Measurements from ENCODE around the gene CRACR2A. TPM values are rescaled to one million over a fixed set of nuclear protein-coding genes. Genes with fewer than 3 reads are reported as not detected.

Gene CRACR2A
- total and polyA plus RNA-seq, 2 of the 4 experiments (the other 2 are of a cell fraction) = 0.54 to 0.60 TPM

GRCh38 chr12:3631759-3632158, 121.2 kb downstream of the CRACR2A start:
- no peak overlapping the region for H3K4ac ChIP-seq (ENCODE audit: low read depth, low read length)
- H3K36me3 ChIP-seq (ENCODE audit: control insufficient read depth, insufficient read depth, low read length) = no peaks in the 10 kb centered on the region
- H3K56ac ChIP-seq (ENCODE audit: extremely low read depth, insufficient read depth, low read length) = no peak overlapping the region
- ChIA-PET POLR2A (ENCODE audit: unreplicated experiment) (no interaction called here), CTCF (no interaction called here)
- H2BK15ac ChIP-seq (ENCODE audit: low read depth, low read length) = no peak overlapping the region
- no peak overlapping the region for H4K8ac ChIP-seq (ENCODE audit: low read depth in 2 of 2, low read length in 2 of 2)
- H2BK5ac ChIP-seq (ENCODE audit: low read depth, low read length, poor library complexity, severe bottlenecking) = no peak overlapping the region
- H3K14ac ChIP-seq (replicated peaks; ENCODE audit: low read depth, low read length) = no peak overlapping the region
- H3K4me1 ChIP-seq (ENCODE audit: control insufficient read depth, insufficient read depth, low read length) = no peaks in the 10 kb centered on the region
- TF ChIP-seq RAD21 (IDR thresholded peaks at IDR 0.05; ENCODE audit: low read length) = no peak
- no peak for TF ChIP-seq CEBPB (IDR thresholded peaks at IDR 0.05; ENCODE audit: low read depth, low read length)
- TF ChIP-seq RFX5 (IDR thresholded peaks at IDR 0.05; ENCODE audit: low read depth, low read length) = no peak
- TF ChIP-seq MAFK (IDR thresholded peaks at IDR 0.05; ENCODE audit: low read depth, low read length) = no peak
- TF ChIP-seq ELK1 (IDR thresholded peaks at IDR 0.05; ENCODE audit: borderline replicate concordance, low read depth, low read length) = no peak
- TF ChIP-seq BHLHE40 (IDR thresholded peaks at IDR 0.05; ENCODE audit: low read depth, low read length) = no peak
- no peak overlapping the region for H2BK20ac ChIP-seq (ENCODE audit: low read depth, low read length)
- no peak overlapping the region for H3K4me3 ChIP-seq (ENCODE audit: insufficient read depth, low read depth, low read length)
- in situ Hi-C loops (cut with MboI; ENCODE audit: low sequenced_read_pairs) = no loop called here
- dilution Hi-C loops (cut with HindIII; ENCODE audit: low sequenced_read_pairs, unreplicated experiment) = no loop called here
- intact Hi-C loops (cut with micrococcal nuclease) = no loop called here
- no peak overlapping the region for H3K9ac ChIP-seq (ENCODE audit: low read depth, low read length)
- H3K23ac ChIP-seq (ENCODE audit: low read depth, low read length) = no peak overlapping the region
- H3K79me1 ChIP-seq (ENCODE audit: low read depth in 1 of 2, low read length in 2 of 2) = no peaks in the 10 kb centered on the region
- H3K27me3 ChIP-seq (ENCODE audit: control insufficient read depth, insufficient read depth, low read length) = peaks cover 18% of the 10 kb centered on the region
- ATAC-seq (ENCODE audit: low read depth) (no peak), DNase-seq (no peak)
- no peak overlapping the region for H2AK5ac ChIP-seq (ENCODE audit: low read depth, low read length)
- no peaks in the 10 kb centered on the region for H3K9me1 ChIP-seq (ENCODE audit: insufficient read depth, low read length)
- no peaks in the 10 kb centered on the region for H4K20me1 ChIP-seq (ENCODE audit: insufficient read depth, low read length)
- H2AK9ac ChIP-seq (replicated peaks; ENCODE audit: low read depth, low read length, poor library complexity) = no peak overlapping the region
- no peak overlapping the region for H4K91ac ChIP-seq (ENCODE audit: insufficient read depth, low read depth, low read length)
- H3K27ac ChIP-seq (ENCODE audit: insufficient read depth, low read length) = no peak overlapping the region
- WGBS, 2 experiments (ENCODE audit: extremely low coverage in 2 of 2, insufficient read length in 1 of 2) = no CpG with 5 or more reads among the region's 2 CpGs
- H2AFZ ChIP-seq (replicated peaks; ENCODE audit: low read length, poor library complexity) = no peak overlapping the region
- no peak overlapping the region for H4K5ac ChIP-seq (ENCODE audit: low read depth, low read length)
- H3K4me2 ChIP-seq (ENCODE audit: low read depth, low read length) = no peak overlapping the region
- no TSS peak for BruUV-seq (replicated peaks)
- no peak overlapping the region for H2BK120ac ChIP-seq (ENCODE audit: low read depth, low read length)
- H3K9me3 ChIP-seq (ENCODE audit: control insufficient read depth, insufficient read depth, low read length) = no peaks in the 10 kb centered on the region
- H3K18ac ChIP-seq (ENCODE audit: low read depth, low read length) = no peak overlapping the region

Measured in IMR-90 (cell line).